Measurements from ENCODE around the gene GOT1. TPM values are rescaled to one million over a fixed set of nuclear protein-coding genes. Genes with fewer than 3 reads are reported as not detected.

Gene GOT1
- total and polyA plus RNA-seq, 10 donors = 9.9 to 23.1 (median 15.5) TPM

DNA sequence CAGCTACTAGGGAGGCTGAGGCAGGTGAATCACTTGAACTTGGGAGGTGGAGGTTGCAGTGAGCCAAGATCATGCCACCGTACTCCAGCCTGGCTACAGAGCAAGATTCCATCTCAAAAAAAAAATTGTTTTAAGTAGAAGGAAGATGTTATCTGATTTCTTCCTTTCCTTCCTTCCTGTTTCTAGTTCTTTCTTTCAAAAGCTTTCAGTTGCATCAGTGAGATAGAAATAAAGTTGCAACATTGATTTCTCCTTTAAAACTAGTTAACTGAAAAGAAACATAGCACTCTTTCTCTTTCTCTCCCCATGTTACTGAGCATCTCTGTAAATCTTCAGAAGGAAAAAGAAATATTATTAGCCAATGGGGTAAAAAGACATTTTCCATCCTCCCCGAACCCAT lies 63.8 kb downstream of the GOT1 start:
- Histone ChIP-seq H3K36me3 (no peaks in the 10 kb centered on the region), H3K4me1 (peaks cover 0 to 9% (median 2%) of the 10 kb centered on the region in 6 donors), H3K4me3 (no peak overlapping the region), H3K9me3 (no peaks in the 10 kb centered on the region), H3K27ac (no peak overlapping the region), H3K27me3 (replicated peaks in 1 of 7) (peaks cover 0 to 21% (median 0%) of the 10 kb centered on the region in 7 donors)
- intact Hi-C loops (cut with DNase I; ENCODE audit: low total_unique reads) = no loop called here
- no peak for DNase-seq
- WGBS, 5 donors = 59 to 74% (median 67%) methylated on average over 2 of the region's 2 CpGs
- TF ChIP-seq CTCF (IDR thresholded peaks at IDR 0.05 in 8 of 11, conservative IDR thresholded peaks at IDR 0.05 in 3 of 11) (no peak), POLR2AphosphoS5 (IDR thresholded peaks at IDR 0.05) (no peak), POLR2A (IDR thresholded peaks at IDR 0.05) (no peak)

DNA sequence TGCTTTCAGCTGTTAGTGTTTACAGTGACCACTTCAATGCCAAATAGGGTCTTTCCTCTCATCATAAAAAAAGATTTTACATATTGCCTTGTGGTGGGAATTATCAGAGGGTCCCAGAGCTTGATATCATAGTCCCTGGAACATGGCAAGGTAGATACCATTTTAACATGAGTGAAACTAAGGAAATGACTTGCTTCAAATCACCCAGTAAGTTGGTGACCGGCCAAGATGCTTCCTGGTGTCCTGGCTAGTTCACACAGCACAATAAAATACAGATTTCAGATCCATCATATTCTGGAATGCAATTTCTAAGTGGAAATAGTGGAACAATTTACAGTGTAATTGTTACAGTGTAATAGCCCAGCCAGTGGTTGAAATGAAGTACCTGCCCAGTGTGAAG lies 64.7 kb downstream of the GOT1 start:
- DNase-seq = no peak
- H3K9me3 ChIP-seq = no peaks in the 10 kb centered on the region
- H3K36me3 ChIP-seq = no peaks in the 10 kb centered on the region
- TF ChIP-seq POLR2AphosphoS5 (IDR thresholded peaks at IDR 0.05) = no peak
- TF ChIP-seq CTCF (IDR thresholded peaks at IDR 0.05 in 8 of 11, conservative IDR thresholded peaks at IDR 0.05 in 3 of 11) = no peak
- no peak for TF ChIP-seq POLR2A (IDR thresholded peaks at IDR 0.05)
- H3K27ac ChIP-seq = no peak overlapping the region
- H3K4me1 ChIP-seq = no peaks in the 10 kb centered on the region
- no peak overlapping the region for H3K4me3 ChIP-seq
- peaks cover 0 to 14% (median 0%) of the 10 kb centered on the region in 7 donors for H3K27me3 ChIP-seq (replicated peaks in 1 of 7)
- WGBS, 5 donors = 53 to 88% (median 61%) methylated on average over 1 of the region's 1 CpG
- intact Hi-C loops (cut with DNase I; ENCODE audit: low total_unique reads) = no loop called here

DNA sequence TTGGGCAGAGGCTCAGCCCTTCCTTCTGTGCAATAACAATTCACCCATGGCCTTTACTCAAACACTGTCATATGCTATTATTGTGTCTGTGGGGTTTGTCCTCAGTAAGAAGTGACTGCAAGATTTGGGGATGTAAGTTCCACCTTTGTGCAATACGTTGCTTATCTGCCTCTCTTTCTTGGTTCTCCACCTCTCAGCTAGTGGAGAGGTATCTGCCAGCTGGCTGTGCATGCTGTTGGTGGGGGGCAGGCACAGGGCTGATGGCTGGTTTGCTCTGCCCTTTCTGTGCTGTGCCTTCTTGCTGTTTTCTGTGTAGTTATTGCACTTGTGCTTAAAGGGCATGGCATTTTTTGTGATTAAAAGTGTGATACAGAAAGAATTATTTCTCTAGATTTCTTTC lies 65.1 kb downstream of the GOT1 start:
- WGBS, 5 donors = 39 to 71% (median 50%) methylated on average over 1 of the region's 1 CpG

GRCh38 chr10:99364125-99364524 lies 66.3 kb downstream of the GOT1 start:
- no peaks in the 10 kb centered on the region for H3K9me3 ChIP-seq
- no peak overlapping the region for H3K27ac ChIP-seq
- no peaks in the 10 kb centered on the region for H3K4me1 ChIP-seq
- 74 to 91% (median 87%) methylated on average over 4 of the region's 4 CpGs for WGBS, 5 donors
- no peaks in the 10 kb centered on the region for H3K36me3 ChIP-seq
- intact Hi-C loops (cut with DNase I; ENCODE audit: low total_unique reads) = no loop called here
- no peak for DNase-seq
- no peak overlapping the region for H3K4me3 ChIP-seq
- TF ChIP-seq CTCF (IDR thresholded peaks at IDR 0.05 in 8 of 11, conservative IDR thresholded peaks at IDR 0.05 in 3 of 11) = no peak
- TF ChIP-seq POLR2AphosphoS5 (IDR thresholded peaks at IDR 0.05) = no peak
- no peak for TF ChIP-seq POLR2A (IDR thresholded peaks at IDR 0.05)
- peaks cover 0 to 8% (median 0%) of the 10 kb centered on the region in 7 donors for H3K27me3 ChIP-seq (replicated peaks in 1 of 7)

More for the DNA sequence above, 65.1 kb downstream of the GOT1 start:
- Histone ChIP-seq H3K27me3 (replicated peaks in 1 of 7) (peaks cover 0 to 11% (median 0%) of the 10 kb centered on the region in 7 donors), H3K4me1 (no peaks in the 10 kb centered on the region), H3K27ac (no peak overlapping the region), H3K4me3 (no peak overlapping the region), H3K9me3 (no peaks in the 10 kb centered on the region), H3K36me3 (no peaks in the 10 kb centered on the region)
- no peak for DNase-seq
- intact Hi-C loops (cut with DNase I; ENCODE audit: low total_unique reads) = no loop called here
- TF ChIP-seq POLR2A (IDR thresholded peaks at IDR 0.05) (no peak), CTCF (IDR thresholded peaks at IDR 0.05 in 8 of 11, conservative IDR thresholded peaks at IDR 0.05 in 3 of 11) (no peak), POLR2AphosphoS5 (IDR thresholded peaks at IDR 0.05) (no peak)
